ENCODE results near the gene PTPRG. TPM values are rescaled to one million over a fixed set of nuclear protein-coding genes. Genes with fewer than 3 reads are reported as not detected.

The PTPRG gene
- total and polyA plus RNA-seq, 12 donors, result 6.3 to 119 (median 72.2) TPM

DNA sequence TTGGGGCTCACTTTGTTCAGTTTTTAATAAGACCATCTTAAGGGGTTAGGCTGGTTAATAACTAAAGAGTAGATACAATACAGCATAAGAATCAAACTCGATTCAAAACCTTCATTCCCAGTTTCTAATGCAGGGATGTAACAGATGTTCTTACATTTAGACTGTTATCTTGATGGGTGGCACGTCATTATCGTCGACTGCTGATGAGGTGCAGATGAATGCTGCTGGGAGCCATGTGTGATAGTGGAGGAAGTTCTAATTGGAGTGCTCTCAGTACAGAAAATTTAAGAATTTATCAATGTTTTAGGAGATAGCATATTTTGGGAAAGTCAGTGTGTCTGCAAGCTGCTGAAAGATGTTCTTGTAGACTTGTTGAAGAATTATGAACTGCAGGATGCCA is 331.5 kb downstream of the PTPRG start:
- no peak for DNase-seq
- intact Hi-C loops (cut with DNase I), result no loop called here
- Histone ChIP-seq H3K36me3 (replicated peaks in 1 of 2) (no peaks in the 10 kb centered on the region), H3K27me3 (no peaks in the 10 kb centered on the region), H3K4me1 (replicated peaks in 1 of 2) (peaks cover 22 to 25% of the 10 kb centered on the region in 2 donors), H3K9me3 (replicated peaks in 1 of 3) (no peaks in the 10 kb centered on the region), H3K4me3 (no peak overlapping the region), H3K27ac (no peak overlapping the region)
- 75 to 85% (median 83%) methylated on average over 4 of the region's 4 CpGs for WGBS, 4 donors
- TF ChIP-seq POLR2A (IDR thresholded peaks at IDR 0.05), result no peak
- TF ChIP-seq, protein P1, sequence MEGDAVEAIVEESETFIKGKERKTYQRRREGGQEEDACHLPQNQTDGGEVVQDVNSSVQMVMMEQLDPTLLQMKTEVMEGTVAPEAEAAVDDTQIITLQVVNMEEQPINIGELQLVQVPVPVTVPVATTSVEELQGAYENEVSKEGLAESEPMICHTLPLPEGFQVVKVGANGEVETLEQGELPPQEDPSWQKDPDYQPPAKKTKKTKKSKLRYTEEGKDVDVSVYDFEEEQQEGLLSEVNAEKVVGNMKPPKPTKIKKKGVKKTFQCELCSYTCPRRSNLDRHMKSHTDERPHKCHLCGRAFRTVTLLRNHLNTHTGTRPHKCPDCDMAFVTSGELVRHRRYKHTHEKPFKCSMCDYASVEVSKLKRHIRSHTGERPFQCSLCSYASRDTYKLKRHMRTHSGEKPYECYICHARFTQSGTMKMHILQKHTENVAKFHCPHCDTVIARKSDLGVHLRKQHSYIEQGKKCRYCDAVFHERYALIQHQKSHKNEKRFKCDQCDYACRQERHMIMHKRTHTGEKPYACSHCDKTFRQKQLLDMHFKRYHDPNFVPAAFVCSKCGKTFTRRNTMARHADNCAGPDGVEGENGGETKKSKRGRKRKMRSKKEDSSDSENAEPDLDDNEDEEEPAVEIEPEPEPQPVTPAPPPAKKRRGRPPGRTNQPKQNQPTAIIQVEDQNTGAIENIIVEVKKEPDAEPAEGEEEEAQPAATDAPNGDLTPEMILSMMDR (IDR thresholded peaks at IDR 0.05), result no peak

GRCh38 chr3:61893840-61894566 is 332.6 kb downstream of the PTPRG start:
- intact Hi-C loops (cut with DNase I), result no loop called here
- WGBS, 4 donors, result 45 to 52% (median 46%) methylated on average over 3 to 5 of the region's 5 CpGs
- peak overlapping the region in 3 of 5 donors; percentile 43 to 60 (median 56) for H3K27ac ChIP-seq

DNA sequence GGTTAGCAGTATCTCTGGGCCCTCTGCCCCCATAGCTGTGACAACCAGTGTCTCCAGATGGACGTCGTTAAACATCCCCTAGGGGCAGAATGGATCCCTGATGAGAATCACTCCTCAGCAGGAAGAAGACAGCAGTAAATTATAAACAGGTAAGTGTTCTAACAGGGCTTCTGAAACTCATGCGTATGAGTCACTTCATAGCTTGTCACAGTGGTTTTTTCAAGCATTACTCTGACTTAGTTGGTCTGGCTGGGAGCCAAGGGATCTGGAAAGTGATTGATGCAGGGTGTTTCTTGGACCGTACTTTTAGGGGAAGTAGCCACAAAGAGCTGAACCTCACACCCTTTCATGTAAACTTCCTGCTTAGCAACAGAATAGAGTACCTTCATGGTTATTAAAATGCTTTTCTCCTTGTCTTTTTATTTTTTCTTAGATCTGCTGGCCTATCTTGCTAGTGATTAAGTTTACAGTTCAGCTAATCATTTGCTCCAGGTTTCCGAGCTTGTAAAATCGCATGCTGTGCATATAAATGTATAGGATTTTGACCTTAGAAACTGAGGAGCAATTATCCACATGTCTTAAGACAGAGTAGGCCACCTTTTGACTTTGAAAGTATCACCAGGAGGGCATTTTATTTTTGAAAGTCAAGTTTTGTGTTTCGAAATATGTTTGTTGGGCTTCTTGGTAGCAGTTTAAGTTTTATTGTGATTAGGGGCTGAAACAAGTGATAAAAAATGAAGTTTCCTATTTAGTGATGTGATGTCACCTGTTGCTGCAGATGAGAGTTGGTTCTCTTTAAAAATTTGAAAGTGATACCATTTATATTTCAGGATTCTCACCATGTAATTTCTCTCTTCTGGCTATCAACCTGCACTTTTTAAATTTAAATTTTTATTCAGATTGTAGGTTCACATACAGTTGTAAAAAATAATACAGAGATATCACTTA is 333.9 kb downstream of the PTPRG start:
- intact Hi-C loops (cut with DNase I), result no loop called here
- DNase-seq, result peak; percentile 53 to 89 (median 74)

More at GRCh38 chr3:61893840-61894566, 332.6 kb downstream of the PTPRG start:
- H3K9me3 ChIP-seq (replicated peaks in 1 of 3), result no peaks in the 10 kb centered on the region
- peaks cover 22 to 25% of the 10 kb centered on the region in 2 donors for H3K4me1 ChIP-seq (replicated peaks in 1 of 2)
- TF ChIP-seq, protein P1 (IDR thresholded peaks at IDR 0.05), result no peak
- H3K36me3 ChIP-seq (replicated peaks in 1 of 2), result no peaks in the 10 kb centered on the region
- no peaks in the 10 kb centered on the region for H3K27me3 ChIP-seq
- H3K4me3 ChIP-seq, result no peak overlapping the region
- DNase-seq, result peak in 4 of 7 donors; percentile 22 to 55 (median 40)

More for the DNA sequence above, 333.9 kb downstream of the PTPRG start:
- TF ChIP-seq POLR2A (IDR thresholded peaks at IDR 0.05), result no peak
- TF ChIP-seq, protein P1 (IDR thresholded peaks at IDR 0.05), result no peak
- H3K36me3 ChIP-seq (replicated peaks in 1 of 2), result no peaks in the 10 kb centered on the region
- H3K4me3 ChIP-seq, result no peak overlapping the region
- 33 to 39% (median 36%) methylated on average over 7 of the region's 7 CpGs for WGBS, 4 donors
- H3K27ac ChIP-seq, result peak overlapping the region in 3 of 5 donors; percentile 43 to 60 (median 56)
- H3K9me3 ChIP-seq (replicated peaks in 1 of 3), result no peaks in the 10 kb centered on the region
- H3K4me1 ChIP-seq (replicated peaks in 1 of 2), result peaks cover 13 to 17% of the 10 kb centered on the region in 2 donors
- H3K27me3 ChIP-seq, result no peaks in the 10 kb centered on the region

Measured in adrenal gland (tissue), 12 donors.